Upper lobe of right lung (tissue), 1 donor: ENCODE data around the gene GBX1. TPM values are rescaled to one million over a fixed set of nuclear protein-coding genes. Genes with fewer than 3 reads are reported as not detected.

Experiments
- ATAC-seq: fragments of 200-7000 bp; cut with Tn5 transposase; one replicate; pipeline ENCODE4 v1.9.1; 2020; ENCODE audit warnings: mild to moderate bottlenecking, moderate library complexity
- DNase-seq: peaks from one replicate; pipeline ENCODE4 v3.0.0-alpha.2; 2020
- H3K27ac ChIP-seq: fragments of 200-600 bp; one replicate; pipeline ENCODE4 v1.8.0; 2022
- H3K27me3 ChIP-seq: fragments of 200-600 bp; one replicate; pipeline ENCODE4 v1.8.0; 2022; ENCODE audit warnings: mild to moderate bottlenecking
- H3K36me3 ChIP-seq: fragments of 200-600 bp; one replicate; pipeline ENCODE4 v1.8.0; 2022
- H3K4me1 ChIP-seq: fragments of 200-600 bp; one replicate; pipeline ENCODE4 v1.8.0; 2022
- H3K4me3 ChIP-seq: fragments of 200-600 bp; one replicate; pipeline ENCODE4 v1.8.0; 2022; ENCODE audit warnings: mild to moderate bottlenecking
- H3K9me3 ChIP-seq: fragments of 200-600 bp; one replicate; pipeline ENCODE4 v1.8.0; 2022
- CTCF ChIP-seq: fragments of 200-600 bp; IDR thresholded peaks from one replicate; pipeline ENCODE4 v1.8.0; 2022; ENCODE audit warnings: antibody characterized with exemption
- intact Hi-C: fragments of 100-400 bp; cut with DNase I; formaldehyde crosslinking; loops from one replicate; pipeline ENCODE4 v1.11.0; 2022
- total RNA-seq: library from RNA; stranded (reverse); fragmentation: NEBNext Ultra II Directional; extraction: Animal tissue kit (Norgen Biotek cat#: 25700); gene quantifications from one replicate; pipeline ENCODE4 v1.2.1, GENCODE V29; 2021
- donor health status: DM: no; HTN: yes; CAD: no; lungs with severe emphysema.

The GBX1 gene
- total RNA-seq, 1 donor from 2014 or later, result not detected

- Histone ChIP-seq H3K9me3 (no peaks in the 10 kb centered on the region), H3K4me3 (no peak overlapping the region), H3K27ac (no peak overlapping the region), H3K36me3 (peaks cover 80% of the 10 kb centered on the region), H3K4me1 (no peaks in the 10 kb centered on the region), H3K27me3 (no peaks in the 10 kb centered on the region)
- TF ChIP-seq CTCF, result no peak
- no peak for DNase-seq
- ATAC-seq, result no peak
- intact Hi-C loops, result no loop called here
Observed at GRCh38 chr7:151124899-151125399, 42.5 kb downstream of the GBX1 start.

- Histone ChIP-seq H3K27ac (no peak overlapping the region), H3K4me1 (no peaks in the 10 kb centered on the region), H3K27me3 (no peaks in the 10 kb centered on the region), H3K4me3 (no peak overlapping the region), H3K36me3 (peaks cover 80% of the 10 kb centered on the region), H3K9me3 (no peaks in the 10 kb centered on the region)
- DNase-seq (no peak), ATAC-seq (no peak)
- TF ChIP-seq CTCF, result no peak
- intact Hi-C loops, result no loop called here
Observed at GRCh38 chr7:151124481-151124880, 43.0 kb downstream of the GBX1 start.

- intact Hi-C loops, result no loop called here
- H3K4me1 ChIP-seq, result no peaks in the 10 kb centered on the region
- H3K9me3 ChIP-seq, result no peaks in the 10 kb centered on the region
- H3K4me3 ChIP-seq, result no peak overlapping the region
- no peak overlapping the region for H3K27ac ChIP-seq
- ATAC-seq (peak; percentile 93), DNase-seq (peak; percentile 89)
- H3K36me3 ChIP-seq, result peaks cover 80% of the 10 kb centered on the region
- no peaks in the 10 kb centered on the region for H3K27me3 ChIP-seq
- peak; percentile 97 for TF ChIP-seq CTCF
Observed at GRCh38 chr7:151123822-151124464, 43.6 kb downstream of the GBX1 start.

GRCh38 chr7:151123158-151123821 lies 44.2 kb downstream of the GBX1 start:
- Histone ChIP-seq H3K27me3 (no peaks in the 10 kb centered on the region), H3K36me3 (peaks cover 80% of the 10 kb centered on the region), H3K9me3 (no peaks in the 10 kb centered on the region), H3K4me3 (no peak overlapping the region), H3K4me1 (no peaks in the 10 kb centered on the region), H3K27ac (no peak overlapping the region)
- intact Hi-C loops, result no loop called here
- no peak for ATAC-seq
- TF ChIP-seq CTCF, result no peak
- DNase-seq, result no peak

- intact Hi-C loops, result no loop called here
- Histone ChIP-seq H3K4me1 (no peaks in the 10 kb centered on the region), H3K27ac (no peak overlapping the region), H3K27me3 (no peaks in the 10 kb centered on the region), H3K36me3 (peaks cover 81% of the 10 kb centered on the region), H3K9me3 (no peaks in the 10 kb centered on the region), H3K4me3 (no peak overlapping the region)
- ATAC-seq (no peak), DNase-seq (no peak)
- no peak for TF ChIP-seq CTCF
Observed at GRCh38 chr7:151122796-151123157, 44.7 kb downstream of the GBX1 start.
